ENCODE data around the gene CACTIN. TPM values are rescaled to one million over a fixed set of nuclear protein-coding genes. Genes with fewer than 3 reads are reported as not detected.

CACTIN gene
- polyA plus RNA-seq, 1 of the 3 experiments (the other 2 are of a cell fraction), result 36.4 TPM

DNA sequence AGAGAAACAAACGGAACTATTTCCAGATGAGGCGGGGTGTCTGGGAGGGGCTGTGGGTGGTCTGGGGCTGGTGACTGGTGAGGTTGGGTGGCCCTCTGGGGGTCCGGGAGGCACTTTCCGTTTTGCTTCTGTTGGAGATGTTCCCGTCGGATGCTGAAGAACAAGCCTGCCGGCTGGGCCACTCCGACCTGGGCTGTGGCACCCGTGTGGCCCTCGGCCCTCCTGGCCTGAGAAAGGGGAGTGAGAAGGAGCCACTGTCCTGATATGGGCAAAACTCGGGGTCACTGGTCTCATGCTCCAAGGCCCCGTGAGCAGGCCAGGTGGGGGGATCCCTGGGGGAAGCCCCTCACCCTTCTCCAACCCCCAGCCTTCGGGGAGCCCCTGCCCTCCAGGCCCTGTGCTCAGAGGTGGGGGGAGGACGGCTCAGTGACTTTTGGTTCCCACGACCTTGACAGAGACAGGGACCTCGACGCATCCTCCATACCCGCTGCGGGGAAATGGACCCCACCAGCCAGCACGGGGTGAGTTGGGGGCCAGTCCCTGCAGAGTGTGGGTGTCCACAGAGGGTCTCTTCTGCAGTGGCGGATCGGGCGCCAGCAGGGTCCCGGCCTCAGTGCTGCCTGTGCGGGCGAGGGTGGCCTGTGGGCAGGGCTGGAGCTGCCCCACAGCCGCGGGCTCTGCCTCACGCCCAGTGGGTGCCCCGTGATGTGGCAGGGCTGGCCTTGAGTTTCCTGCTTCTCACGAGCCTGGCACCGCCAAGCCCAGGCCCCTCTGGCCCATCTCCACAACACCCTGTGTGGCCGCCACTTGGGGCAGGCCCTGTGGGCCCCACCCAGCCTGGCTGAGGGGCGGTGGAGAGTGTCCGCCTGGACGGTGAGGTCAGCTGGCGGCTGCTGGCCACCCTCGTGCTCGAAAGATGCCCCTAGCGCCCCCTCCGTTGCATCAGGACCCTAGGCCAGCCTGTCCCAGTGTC, 15.6 kb downstream of the CACTIN start:
- DNase-seq, result no peak
- 88% methylated on average over 9 of the region's 41 CpGs for WGBS (ENCODE audit: low lambda C conversion rate)
- no peaks in the 10 kb centered on the region for H3F3A ChIP-seq (replicated peaks; ENCODE audit: insufficient read depth)
- no peaks in the 10 kb centered on the region for H3K9me2 ChIP-seq
- no peak overlapping the region for H3K9ac ChIP-seq
- no peak overlapping the region for H3K4me3 ChIP-seq (ENCODE audit: low read depth in 2 of 2, low read length in 1 of 2)
- no peak overlapping the region for H2AFZ ChIP-seq (ENCODE audit: low read depth)
- H3K27ac ChIP-seq (ENCODE audit: low read depth in 2 of 2, low read length in 1 of 2), result no peak overlapping the region
- CTCF ChIA-PET, result interaction anchor here (0.6 to 2.3 kb wide), 3 partner anchors 24 to 377 kb away, joined by 3 to 13 read pairs (median 3); partner anchors contain the start of gene GIPC3
- POLR2A ChIA-PET, result no interaction called here
- no peaks in the 10 kb centered on the region for H3K27me3 ChIP-seq (ENCODE audit: insufficient read depth)
- TF ChIP-seq IRF3 (IDR thresholded peaks at IDR 0.05; ENCODE audit: low read depth, low read length), result no peak
- no peak for TF ChIP-seq TEAD4 (IDR thresholded peaks at IDR 0.05; ENCODE audit: borderline replicate concordance, insufficient read depth)
- TF ChIP-seq, protein P1, sequence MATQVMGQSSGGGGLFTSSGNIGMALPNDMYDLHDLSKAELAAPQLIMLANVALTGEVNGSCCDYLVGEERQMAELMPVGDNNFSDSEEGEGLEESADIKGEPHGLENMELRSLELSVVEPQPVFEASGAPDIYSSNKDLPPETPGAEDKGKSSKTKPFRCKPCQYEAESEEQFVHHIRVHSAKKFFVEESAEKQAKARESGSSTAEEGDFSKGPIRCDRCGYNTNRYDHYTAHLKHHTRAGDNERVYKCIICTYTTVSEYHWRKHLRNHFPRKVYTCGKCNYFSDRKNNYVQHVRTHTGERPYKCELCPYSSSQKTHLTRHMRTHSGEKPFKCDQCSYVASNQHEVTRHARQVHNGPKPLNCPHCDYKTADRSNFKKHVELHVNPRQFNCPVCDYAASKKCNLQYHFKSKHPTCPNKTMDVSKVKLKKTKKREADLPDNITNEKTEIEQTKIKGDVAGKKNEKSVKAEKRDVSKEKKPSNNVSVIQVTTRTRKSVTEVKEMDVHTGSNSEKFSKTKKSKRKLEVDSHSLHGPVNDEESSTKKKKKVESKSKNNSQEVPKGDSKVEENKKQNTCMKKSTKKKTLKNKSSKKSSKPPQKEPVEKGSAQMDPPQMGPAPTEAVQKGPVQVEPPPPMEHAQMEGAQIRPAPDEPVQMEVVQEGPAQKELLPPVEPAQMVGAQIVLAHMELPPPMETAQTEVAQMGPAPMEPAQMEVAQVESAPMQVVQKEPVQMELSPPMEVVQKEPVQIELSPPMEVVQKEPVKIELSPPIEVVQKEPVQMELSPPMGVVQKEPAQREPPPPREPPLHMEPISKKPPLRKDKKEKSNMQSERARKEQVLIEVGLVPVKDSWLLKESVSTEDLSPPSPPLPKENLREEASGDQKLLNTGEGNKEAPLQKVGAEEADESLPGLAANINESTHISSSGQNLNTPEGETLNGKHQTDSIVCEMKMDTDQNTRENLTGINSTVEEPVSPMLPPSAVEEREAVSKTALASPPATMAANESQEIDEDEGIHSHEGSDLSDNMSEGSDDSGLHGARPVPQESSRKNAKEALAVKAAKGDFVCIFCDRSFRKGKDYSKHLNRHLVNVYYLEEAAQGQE (IDR thresholded peaks at IDR 0.05; ENCODE audit: low read depth, low read length), result no peak
- TF ChIP-seq JUND (IDR thresholded peaks at IDR 0.05), result no peak
- TF ChIP-seq, protein P2, sequence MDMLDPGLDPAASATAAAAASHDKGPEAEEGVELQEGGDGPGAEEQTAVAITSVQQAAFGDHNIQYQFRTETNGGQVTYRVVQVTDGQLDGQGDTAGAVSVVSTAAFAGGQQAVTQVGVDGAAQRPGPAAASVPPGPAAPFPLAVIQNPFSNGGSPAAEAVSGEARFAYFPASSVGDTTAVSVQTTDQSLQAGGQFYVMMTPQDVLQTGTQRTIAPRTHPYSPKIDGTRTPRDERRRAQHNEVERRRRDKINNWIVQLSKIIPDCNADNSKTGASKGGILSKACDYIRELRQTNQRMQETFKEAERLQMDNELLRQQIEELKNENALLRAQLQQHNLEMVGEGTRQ (IDR thresholded peaks at IDR 0.05; ENCODE audit: borderline replicate concordance, low read depth, low read length), result no peak
- no peak for TF ChIP-seq RXRA (IDR thresholded peaks at IDR 0.05; ENCODE audit: borderline replicate concordance, low read depth)
- TF ChIP-seq GABPA (IDR thresholded peaks at IDR 0.05; ENCODE audit: low read depth), result no peak
- no peak for TF ChIP-seq SMC3 (IDR thresholded peaks at IDR 0.05; ENCODE audit: low read depth, low read length)
- no peak for TF ChIP-seq NFIC (IDR thresholded peaks at IDR 0.05; ENCODE audit: borderline replicate concordance)
- peaks cover 8 to 11% of the 10 kb centered on the region in 2 experiments; a peak in 1 of 4 replicates for H3K4me1 ChIP-seq (ENCODE audit: control insufficient read depth in 1 of 2, insufficient read depth in 2 of 2, low read depth in 1 of 2, low read length in 1 of 2)
- no peaks in the 10 kb centered on the region for H3K9me3 ChIP-seq
- H4K20me1 ChIP-seq (ENCODE audit: insufficient read depth), result no peaks in the 10 kb centered on the region
- H3K79me2 ChIP-seq (ENCODE audit: insufficient read depth), result no peaks in the 10 kb centered on the region
- H3K36me3 ChIP-seq (replicated peaks in 1 of 2; ENCODE audit: control insufficient read depth in 1 of 2, insufficient read depth in 2 of 2, low read length in 1 of 2), result peaks cover 0 to 25% of the 10 kb centered on the region in 2 experiments
- H3K4me2 ChIP-seq, result no peak overlapping the region
